Femur (tissue), 1 donor: ENCODE data around the gene TLE3.

ENCODE experiments used
- DNase-seq: peaks from one replicate; pipeline ENCODE4 v3.0.0-alpha.2; 2017

TLE3 gene

GRCh38 chr15:70082281-70082900 is 15.3 kb downstream of the TLE3 start:
- no peak for DNase-seq

- DNase-seq = no peak
These were observed 16.1 kb downstream of the TLE3 start for GRCh38 chr15:70081612-70082011.

- DNase-seq = no peak
These were observed 17.4 kb downstream of the TLE3 start for GRCh38 chr15:70080347-70080746.

- DNase-seq = no peak
These were observed 17.8 kb downstream of the TLE3 start for GRCh38 chr15:70079888-70080287.

GRCh38 chr15:70078578-70079417 is 18.9 kb downstream of the TLE3 start:
- no peak for DNase-seq

- no peak for DNase-seq
These were observed 20.2 kb downstream of the TLE3 start for GRCh38 chr15:70077188-70078147.

GRCh38 chr15:70074380-70074779 is 23.3 kb downstream of the TLE3 start:
- no peak for DNase-seq

GRCh38 chr15:70072479-70072878 is 25.2 kb downstream of the TLE3 start:
- no peak for DNase-seq

- no peak for DNase-seq
These were observed 25.9 kb downstream of the TLE3 start for GRCh38 chr15:70071799-70072198.

- DNase-seq = no peak
These were observed 28.0 kb downstream of the TLE3 start for GRCh38 chr15:70069716-70070115.

GRCh38 chr15:70068783-70069565 is 28.7 kb downstream of the TLE3 start:
- DNase-seq = no peak

- no peak for DNase-seq
These were observed 30.0 kb downstream of the TLE3 start for GRCh38 chr15:70067681-70068080.

- no peak for DNase-seq
These were observed 30.7 kb downstream of the TLE3 start for GRCh38 chr15:70067011-70067410.

- no peak for DNase-seq
These were observed 31.3 kb downstream of the TLE3 start for GRCh38 chr15:70066447-70066846.

GRCh38 chr15:70066004-70066403 is 31.7 kb downstream of the TLE3 start:
- no peak for DNase-seq

- DNase-seq = no peak
These were observed 32.6 kb downstream of the TLE3 start for GRCh38 chr15:70065006-70065722.

- DNase-seq = no peak
These were observed 33.3 kb downstream of the TLE3 start for GRCh38 chr15:70064441-70064840.

- DNase-seq = no peak
These were observed 33.7 kb downstream of the TLE3 start for GRCh38 chr15:70063980-70064379.

- DNase-seq = peak; percentile 59
These were observed 34.3 kb downstream of the TLE3 start for GRCh38 chr15:70063261-70063925.

GRCh38 chr15:70062321-70062956 is 35.3 kb downstream of the TLE3 start:
- peak; percentile 94 for DNase-seq
